Neural progenitor cell (in vitro differentiated cells): ENCODE results near the gene PCCA.

Source experiments
- CTCF ChIP-seq: fragments of 200-600 bp; sonication (generic); IDR thresholded peaks from 2 replicates; pipeline ENCODE4 v1.5.1; 2017; ENCODE audit warnings: antibody characterized with exemption, mild to moderate bottlenecking
- EZH2 ChIP-seq: fragments of 200-600 bp; sonication (generic); IDR thresholded peaks from 2 replicates; pipeline ENCODE4 v1.6.1; 2017; ENCODE audit warnings: antibody characterized with exemption, mild to moderate bottlenecking, moderate library complexity

GRCh38 chr13:100518394-100519062 is 429.6 kb downstream of the PCCA start:
- TF ChIP-seq CTCF (no peak), EZH2 (no peak)
